Activated CD4-positive, alpha-beta memory T cell treated with anti-CD3 and anti-CD28 coated beads for 36 hours (primary cell): Measurements from ENCODE around the gene ARL15. TPM values are rescaled to one million over a fixed set of nuclear protein-coding genes. Genes with fewer than 3 reads are reported as not detected.

Source experiments
- CTCF ChIA-PET: fragments of 350-600 bp; sonication (Branson Sonifier 250); formaldehyde crosslinking; loops from one replicate; lab custom pipeline; 2021; ENCODE audit warnings: antibody characterized with exemption, inconsistent platforms; lab: Charles Lee
- POLR2A ChIA-PET: fragments of 350-600 bp; sonication (Branson Sonifier 250); formaldehyde crosslinking; loops from one replicate; lab custom pipeline; 2021; ENCODE audit warnings: antibody characterized with exemption; lab: Charles Lee
- DNase-seq: peaks from one replicate; pipeline ENCODE4 v3.0.0-alpha.2; 2020
- H3K27ac Mint-ChIP-seq: one replicate; pipeline ENCODE4 v1.8.0; 2021; ENCODE audit warnings: mixed read lengths
- H3K27me3 Mint-ChIP-seq: one replicate; pipeline ENCODE4 v1.8.0; 2021; ENCODE audit warnings: mixed read lengths
- H3K36me3 Mint-ChIP-seq: one replicate; pipeline ENCODE4 v1.8.0; 2021; ENCODE audit warnings: mixed read lengths
- H3K4me1 Mint-ChIP-seq: one replicate; pipeline ENCODE4 v1.8.0; 2021; ENCODE audit warnings: low read depth, mixed read lengths
- H3K4me3 Mint-ChIP-seq: one replicate; pipeline ENCODE4 v1.8.0; 2021; ENCODE audit warnings: mild to moderate bottlenecking, mixed read lengths
- H3K9me3 Mint-ChIP-seq: one replicate; pipeline ENCODE4 v1.8.0; 2021; ENCODE audit warnings: mixed read lengths
- intact Hi-C: fragments of 100-400 bp; cut with micrococcal nuclease; formaldehyde crosslinking; loops from one replicate; pipeline ENCODE4 v1.15.1; 2023
- total RNA-seq, 2 experiments: library from RNA; stranded (reverse); gene quantifications; one replicate each; pipeline ENCODE4 v1.2.3, GENCODE V29; 2021

Gene ARL15
- total RNA-seq, 2 experiments from 2014 or later = 4.5 to 5.5 TPM

- Mint-ChIP-seq H3K4me3 (no peak overlapping the region), H3K27me3 (no peaks in the 10 kb centered on the region), H3K9me3 (no peaks in the 10 kb centered on the region), H3K36me3 (peaks cover 16% of the 10 kb centered on the region), H3K27ac (no peak overlapping the region), H3K4me1 (no peaks in the 10 kb centered on the region)
- DNase-seq = no peak
- intact Hi-C loops = no loop called here
- CTCF ChIA-PET = no interaction called here
- POLR2A ChIA-PET = no interaction called here
Measured at GRCh38 chr5:53969176-53969730, 341.1 kb downstream of the ARL15 start.

DNA sequence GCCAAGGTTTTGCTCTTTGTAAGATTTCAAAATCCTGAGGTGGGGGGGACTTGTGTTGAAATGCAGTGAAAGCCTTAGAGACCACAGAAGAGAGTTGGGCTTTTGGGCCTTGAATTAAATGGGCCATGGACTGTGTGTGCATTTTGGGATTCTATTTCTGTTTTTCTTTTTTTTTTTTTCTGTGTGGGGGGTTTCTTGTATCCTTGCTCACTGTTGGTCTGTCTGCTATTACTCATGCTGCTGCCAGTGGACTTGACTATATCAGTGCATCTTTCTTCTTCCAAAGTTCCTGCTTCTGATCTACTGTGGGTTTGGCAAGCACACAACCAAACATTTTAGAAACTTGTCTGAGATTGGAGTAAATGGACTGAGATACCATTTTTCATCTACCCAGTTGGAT lies 344.9 kb downstream of the ARL15 start:
- POLR2A ChIA-PET = no interaction called here
- H3K27me3 Mint-ChIP-seq = no peaks in the 10 kb centered on the region
- CTCF ChIA-PET = no interaction called here

GRCh38 chr5:53963958-53964357 lies 346.4 kb downstream of the ARL15 start:
- Mint-ChIP-seq H3K4me3 (no peak overlapping the region), H3K27ac (no peak overlapping the region), H3K36me3 (peaks cover 23% of the 10 kb centered on the region), H3K27me3 (no peaks in the 10 kb centered on the region), H3K4me1 (no peaks in the 10 kb centered on the region), H3K9me3 (peaks cover 4% of the 10 kb centered on the region)
- CTCF ChIA-PET = no interaction called here
- POLR2A ChIA-PET = no interaction called here
- intact Hi-C loops = no loop called here
- DNase-seq = no peak

More for the DNA sequence above, 344.9 kb downstream of the ARL15 start:
- Mint-ChIP-seq H3K27ac (no peak overlapping the region), H3K4me3 (no peak overlapping the region), H3K9me3 (no peaks in the 10 kb centered on the region), H3K36me3 (peaks cover 18% of the 10 kb centered on the region), H3K4me1 (no peaks in the 10 kb centered on the region)
- intact Hi-C loops = no loop called here
- DNase-seq = no peak

GRCh38 chr5:53962306-53962705 lies 348.1 kb downstream of the ARL15 start:
- H3K4me1 Mint-ChIP-seq = no peaks in the 10 kb centered on the region
- peaks cover 26% of the 10 kb centered on the region for H3K36me3 Mint-ChIP-seq
- CTCF ChIA-PET = no interaction called here
- intact Hi-C loops = no loop called here
- POLR2A ChIA-PET = no interaction called here
- H3K4me3 Mint-ChIP-seq = no peak overlapping the region
- H3K9me3 Mint-ChIP-seq = peaks cover 12% of the 10 kb centered on the region
- DNase-seq = no peak
- H3K27ac Mint-ChIP-seq = no peak overlapping the region
- H3K27me3 Mint-ChIP-seq = no peaks in the 10 kb centered on the region

- Mint-ChIP-seq H3K4me1 (no peaks in the 10 kb centered on the region), H3K4me3 (no peak overlapping the region), H3K9me3 (peaks cover 23% of the 10 kb centered on the region), H3K27ac (no peak overlapping the region), H3K36me3 (peaks cover 34% of the 10 kb centered on the region), H3K27me3 (no peaks in the 10 kb centered on the region)
- POLR2A ChIA-PET = no interaction called here
- CTCF ChIA-PET = no interaction called here
- no peak for DNase-seq
- intact Hi-C loops = no loop called here
Measured at GRCh38 chr5:53956632-53957031, 353.7 kb downstream of the ARL15 start.

GRCh38 chr5:53956196-53956595 lies 354.2 kb downstream of the ARL15 start:
- Mint-ChIP-seq H3K4me1 (no peaks in the 10 kb centered on the region), H3K9me3 (peaks cover 23% of the 10 kb centered on the region)

DNA sequence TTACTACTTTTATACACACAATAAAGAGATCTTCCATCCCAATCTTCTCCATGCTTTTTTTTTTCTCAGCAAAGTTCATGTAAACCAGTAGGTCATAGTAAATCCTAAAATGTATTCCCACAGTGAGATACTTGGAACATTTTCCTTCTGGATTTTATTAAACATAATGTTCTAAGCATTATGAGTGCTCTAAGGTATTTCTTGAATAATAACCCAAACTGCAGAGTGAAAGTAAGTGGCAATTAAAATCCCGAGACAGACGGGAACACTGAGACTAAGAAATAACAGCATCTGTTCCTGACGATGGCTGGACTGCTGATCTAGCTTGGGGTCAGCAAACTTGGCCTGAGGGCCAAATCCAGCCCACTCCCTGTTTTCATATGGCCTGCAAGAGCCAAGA lies 359.8 kb downstream of the ARL15 start:
- Mint-ChIP-seq H3K9me3 (no peaks in the 10 kb centered on the region), H3K27ac (no peak overlapping the region), H3K4me1 (no peaks in the 10 kb centered on the region), H3K4me3 (no peak overlapping the region), H3K27me3 (no peaks in the 10 kb centered on the region), H3K36me3 (peaks cover 9% of the 10 kb centered on the region)
- intact Hi-C loops = no loop called here
- ChIA-PET POLR2A (no interaction called here), CTCF (no interaction called here)
- DNase-seq = no peak

More at GRCh38 chr5:53956196-53956595, 354.2 kb downstream of the ARL15 start:
- POLR2A ChIA-PET = no interaction called here
- intact Hi-C loops = no loop called here
- H3K27ac Mint-ChIP-seq = no peak overlapping the region
- CTCF ChIA-PET = no interaction called here
- H3K36me3 Mint-ChIP-seq = peaks cover 35% of the 10 kb centered on the region
- H3K27me3 Mint-ChIP-seq = no peaks in the 10 kb centered on the region
- no peak for DNase-seq
- no peak overlapping the region for H3K4me3 Mint-ChIP-seq

- no peak for DNase-seq
- POLR2A ChIA-PET = no interaction called here
- Mint-ChIP-seq H3K36me3 (peaks cover 9% of the 10 kb centered on the region), H3K27ac (no peak overlapping the region), H3K27me3 (no peaks in the 10 kb centered on the region), H3K4me1 (no peaks in the 10 kb centered on the region), H3K9me3 (no peaks in the 10 kb centered on the region), H3K4me3 (no peak overlapping the region)
- intact Hi-C loops = no loop called here
- CTCF ChIA-PET = no interaction called here
Measured at GRCh38 chr5:53948598-53948997, 361.8 kb downstream of the ARL15 start.

DNA sequence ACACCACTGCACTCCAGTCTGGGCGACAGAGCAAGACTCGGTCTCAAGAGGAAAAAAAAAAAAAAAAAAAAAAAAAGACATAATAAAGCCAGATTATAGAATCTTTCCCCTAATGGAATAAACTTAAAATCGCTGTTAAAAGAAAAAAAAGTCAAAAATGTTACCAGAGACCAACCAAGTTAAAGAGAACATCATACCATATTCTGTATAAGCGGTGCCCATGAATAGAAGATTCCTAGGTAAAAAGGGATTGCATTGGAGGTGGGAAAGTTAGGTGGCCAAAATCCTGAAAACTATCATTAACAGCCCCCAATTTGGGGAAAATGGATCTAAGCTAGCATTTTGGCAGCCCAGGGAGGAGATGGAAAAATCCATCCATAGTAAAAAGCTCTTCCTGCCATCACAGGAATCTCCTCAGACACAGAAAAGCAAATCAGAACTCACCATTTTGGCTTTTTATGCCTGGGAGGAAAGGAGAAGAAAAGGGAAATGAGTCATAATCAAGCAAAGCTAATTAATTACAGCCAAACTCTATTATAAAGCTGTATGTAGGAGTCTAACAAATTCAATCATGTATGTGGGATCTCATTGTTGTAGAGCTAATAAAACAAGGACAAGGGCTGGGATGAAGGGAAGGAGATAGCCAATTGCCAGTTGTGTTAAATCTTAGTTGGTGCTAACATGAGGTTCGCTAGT lies 363.8 kb downstream of the ARL15 start:
- DNase-seq = no peak
- ChIA-PET CTCF (no interaction called here), POLR2A (no interaction called here)
- Mint-ChIP-seq H3K4me1 (no peaks in the 10 kb centered on the region), H3K27ac (no peak overlapping the region), H3K27me3 (no peaks in the 10 kb centered on the region), H3K9me3 (no peaks in the 10 kb centered on the region), H3K4me3 (no peak overlapping the region), H3K36me3 (peaks cover 21% of the 10 kb centered on the region)
- intact Hi-C loops = no loop called here

GRCh38 chr5:53944981-53945380 lies 365.4 kb downstream of the ARL15 start:
- no peak for DNase-seq
- POLR2A ChIA-PET = no interaction called here

DNA sequence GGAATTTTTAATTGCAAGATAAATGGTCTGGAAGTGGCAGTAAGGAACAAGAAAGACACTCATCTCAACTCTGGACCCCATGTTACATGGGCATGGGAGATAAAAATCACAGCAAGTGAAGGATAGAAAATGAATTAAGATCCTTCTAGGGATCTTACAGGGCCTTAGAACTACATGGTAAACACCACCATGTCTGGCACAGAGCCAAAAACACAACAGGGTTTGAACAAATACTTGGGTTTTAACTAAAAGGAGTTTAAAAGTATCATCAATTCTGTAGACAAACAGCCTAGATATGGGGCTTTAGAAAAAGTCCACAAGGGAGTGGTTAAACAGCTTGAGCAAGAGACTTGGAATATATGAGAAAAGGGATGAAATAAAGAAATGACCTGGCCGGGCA lies 366.4 kb downstream of the ARL15 start:
- CTCF ChIA-PET = no interaction called here
- no peak for DNase-seq
- peaks cover 26% of the 10 kb centered on the region for H3K36me3 Mint-ChIP-seq
- intact Hi-C loops = no loop called here
- POLR2A ChIA-PET = no interaction called here
- no peaks in the 10 kb centered on the region for H3K27me3 Mint-ChIP-seq
- no peak overlapping the region for H3K4me3 Mint-ChIP-seq
- no peak overlapping the region for H3K27ac Mint-ChIP-seq
- H3K4me1 Mint-ChIP-seq = no peaks in the 10 kb centered on the region
- H3K9me3 Mint-ChIP-seq = no peaks in the 10 kb centered on the region

More at GRCh38 chr5:53944981-53945380, 365.4 kb downstream of the ARL15 start:
- CTCF ChIA-PET = no interaction called here
- Mint-ChIP-seq H3K9me3 (no peaks in the 10 kb centered on the region), H3K27me3 (no peaks in the 10 kb centered on the region), H3K36me3 (peaks cover 22% of the 10 kb centered on the region), H3K4me1 (no peaks in the 10 kb centered on the region), H3K4me3 (no peak overlapping the region), H3K27ac (no peak overlapping the region)
- intact Hi-C loops = no loop called here

DNA sequence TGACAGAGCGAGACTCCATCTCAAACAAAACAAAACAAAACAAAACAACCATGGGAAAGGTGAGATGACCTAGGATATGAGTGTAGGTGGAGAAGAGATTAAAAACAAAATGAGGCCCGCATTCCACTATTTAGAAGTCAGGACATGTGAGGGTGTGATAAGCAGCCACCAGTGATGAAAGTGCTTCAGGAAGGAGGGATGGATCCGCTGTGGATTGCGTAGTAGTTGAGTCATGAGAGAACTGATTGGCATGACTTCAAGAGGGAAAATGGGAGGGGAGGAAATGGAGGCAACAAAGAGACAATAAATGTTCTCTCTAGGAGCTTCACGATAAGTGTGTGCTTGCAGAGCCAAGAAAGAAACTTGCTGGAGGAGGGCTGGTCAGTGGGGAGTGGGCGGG lies 367.6 kb downstream of the ARL15 start:
- Mint-ChIP-seq H3K9me3 (no peaks in the 10 kb centered on the region), H3K27ac (no peak overlapping the region), H3K4me3 (no peak overlapping the region), H3K27me3 (no peaks in the 10 kb centered on the region), H3K36me3 (peaks cover 27% of the 10 kb centered on the region), H3K4me1 (no peaks in the 10 kb centered on the region)
- intact Hi-C loops = no loop called here
- POLR2A ChIA-PET = no interaction called here
- DNase-seq = no peak
- CTCF ChIA-PET = no interaction called here

DNA sequence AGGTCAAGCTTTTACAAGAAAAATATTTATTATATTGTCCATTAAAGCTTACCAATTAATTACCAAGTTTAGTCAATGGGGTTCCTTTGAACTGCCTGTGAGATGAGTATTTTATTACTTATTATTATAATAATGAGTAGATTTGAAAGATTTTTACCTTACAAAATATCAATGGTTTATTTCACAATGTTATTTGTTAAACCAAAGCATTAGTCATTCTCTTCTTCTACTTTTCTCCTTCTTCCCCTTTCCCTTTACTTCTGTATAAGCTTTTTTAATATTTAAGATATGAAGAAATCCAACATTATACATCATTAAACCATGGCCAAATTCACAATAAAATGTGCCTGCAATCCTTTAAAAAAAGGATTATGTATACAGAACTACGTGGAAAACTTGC lies 369.5 kb downstream of the ARL15 start:
- H3K4me3 Mint-ChIP-seq = no peak overlapping the region
- peaks cover 27% of the 10 kb centered on the region for H3K36me3 Mint-ChIP-seq
- H3K4me1 Mint-ChIP-seq = no peaks in the 10 kb centered on the region
- no peak overlapping the region for H3K27ac Mint-ChIP-seq
- intact Hi-C loops = no loop called here
- DNase-seq = no peak
- POLR2A ChIA-PET = no interaction called here
- H3K9me3 Mint-ChIP-seq = no peaks in the 10 kb centered on the region
- no peaks in the 10 kb centered on the region for H3K27me3 Mint-ChIP-seq
- CTCF ChIA-PET = no interaction called here
